Esophagus muscularis mucosa (tissue), 4 donors: ENCODE results near the gene GSG1. TPM values are rescaled to one million over a fixed set of nuclear protein-coding genes. Genes with fewer than 3 reads are reported as not detected.

ENCODE experiments used
- DNase-seq: peaks from one replicate; pipeline ENCODE4 v3.0.0-alpha.2; 2017; ENCODE audit errors: extremely low spot score
- H3K27ac ChIP-seq, 4 donors: fragments of 200-600 bp; sonication (generic); replicated peaks in 1 of 4; 1 replicate in 3 of 4; 2 replicates in 1 of 4; pipeline ENCODE4 v1.5.1; 2016 to 2019; ENCODE audit warnings: mild to moderate bottlenecking in 1 of 4
- H3K27me3 ChIP-seq, 4 donors: fragments of 200-600 bp; sonication (generic); one replicate each; pipeline versions ENCODE4 v1.5.1 to v1.6.0; 2016 to 2019
- H3K36me3 ChIP-seq, 4 donors: fragments of 200-600 bp; sonication (generic); one replicate each; pipeline ENCODE4 v1.5.1; 2016 to 2019
- H3K4me1 ChIP-seq, 4 donors: fragments of 200-600 bp; sonication (generic); one replicate each; pipeline ENCODE4 v1.5.1; 2016 to 2019
- H3K4me3 ChIP-seq, 4 donors: fragments of 200-600 bp; sonication (generic); 1 replicate in 2 of 4; 2 replicates in 2 of 4; pipeline ENCODE4 v1.5.1; 2016 to 2019; ENCODE audit warnings: mild to moderate bottlenecking in 4 of 4, moderate library complexity in 1 of 4
- H3K9me3 ChIP-seq, 4 donors: fragments of 200-600 bp; sonication (generic); 1 replicate in 3 of 4; 2 replicates in 1 of 4; pipeline ENCODE4 v1.5.1; 2016 to 2019
- CTCF ChIP-seq, 3 experiments: fragments of 200-600 bp in 2 of 3; fragments of 450-650 bp in 1 of 3; sonication (generic) in 2 of 3; IDR thresholded peaks; one replicate each; pipeline ENCODE4 v1.5.1; 2017 to 2019; ENCODE audit warnings: antibody characterized with exemption in 3 of 3, mild to moderate bottlenecking in 2 of 3, moderate library complexity in 1 of 3
- EP300 ChIP-seq: sonication (generic); formaldehyde crosslinking; IDR thresholded peaks from one replicate; pipeline ENCODE4 v1.6.1; 2017; ENCODE audit warnings: antibody characterized with exemption
- POLR2A ChIP-seq: fragments of 450-650 bp; IDR thresholded peaks from one replicate; pipeline ENCODE4 v1.6.1; 2017; ENCODE audit warnings: antibody characterized with exemption, moderate library complexity, mild to moderate bottlenecking, low read depth
- POLR2AphosphoS5 ChIP-seq, 2 donors: sonication (generic); formaldehyde crosslinking; IDR thresholded peaks; one replicate each; pipeline ENCODE4 v1.6.1; 2017; ENCODE audit warnings: antibody characterized with exemption in 2 of 2
- WGBS: methylation state at CpG from one replicate; pipeline ENCODE4 v1.1.5; 2018; 5-methylcytosine and 5-hydroxymethylcytosine counted together
- intact Hi-C: fragments of 100-400 bp; cut with DNase I; formaldehyde crosslinking; loops from one replicate; pipeline ENCODE4 v1.15.1; 2023
- total RNA-seq, 4 donors: library from RNA; depleted of rRNA; stranded (reverse); fragments of >200 nt; gene quantifications; one replicate each; pipeline versions ENCODE4 v1.1.0 to v1.2.1, GENCODE V29; 2016

The GSG1 gene
- total RNA-seq, 4 donors from 2014 or later: not detected

DNA sequence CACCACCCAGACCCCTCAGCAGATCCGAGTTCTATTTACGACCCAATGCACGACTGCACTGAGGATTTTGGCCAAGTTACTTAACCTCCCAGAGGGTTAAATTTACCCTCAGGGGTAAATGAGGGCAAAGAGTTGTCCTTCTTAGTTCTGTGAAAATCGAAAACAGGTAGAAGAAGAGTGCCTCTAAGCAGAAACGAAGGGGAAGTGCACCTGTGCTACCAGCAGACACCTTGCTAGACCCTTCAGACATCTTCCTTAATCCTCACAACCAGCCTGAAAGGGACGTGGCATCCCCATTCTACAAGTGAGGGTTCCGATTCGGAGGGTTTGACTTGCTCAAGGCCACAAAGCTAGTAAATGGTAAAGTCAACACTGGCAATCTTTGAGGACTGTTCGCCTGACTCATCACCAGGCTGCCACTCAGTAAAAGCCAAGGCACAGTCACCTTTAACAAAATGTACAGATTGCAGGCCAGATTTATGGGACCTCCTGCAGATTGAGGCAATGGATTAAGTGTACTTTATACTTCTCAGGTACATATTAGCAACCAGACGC, 1.6 kb downstream of the GSG1 start:
- intact Hi-C loops: no loop called here
- 67% methylated on average over 10 of the region's 10 CpGs for WGBS

DNA sequence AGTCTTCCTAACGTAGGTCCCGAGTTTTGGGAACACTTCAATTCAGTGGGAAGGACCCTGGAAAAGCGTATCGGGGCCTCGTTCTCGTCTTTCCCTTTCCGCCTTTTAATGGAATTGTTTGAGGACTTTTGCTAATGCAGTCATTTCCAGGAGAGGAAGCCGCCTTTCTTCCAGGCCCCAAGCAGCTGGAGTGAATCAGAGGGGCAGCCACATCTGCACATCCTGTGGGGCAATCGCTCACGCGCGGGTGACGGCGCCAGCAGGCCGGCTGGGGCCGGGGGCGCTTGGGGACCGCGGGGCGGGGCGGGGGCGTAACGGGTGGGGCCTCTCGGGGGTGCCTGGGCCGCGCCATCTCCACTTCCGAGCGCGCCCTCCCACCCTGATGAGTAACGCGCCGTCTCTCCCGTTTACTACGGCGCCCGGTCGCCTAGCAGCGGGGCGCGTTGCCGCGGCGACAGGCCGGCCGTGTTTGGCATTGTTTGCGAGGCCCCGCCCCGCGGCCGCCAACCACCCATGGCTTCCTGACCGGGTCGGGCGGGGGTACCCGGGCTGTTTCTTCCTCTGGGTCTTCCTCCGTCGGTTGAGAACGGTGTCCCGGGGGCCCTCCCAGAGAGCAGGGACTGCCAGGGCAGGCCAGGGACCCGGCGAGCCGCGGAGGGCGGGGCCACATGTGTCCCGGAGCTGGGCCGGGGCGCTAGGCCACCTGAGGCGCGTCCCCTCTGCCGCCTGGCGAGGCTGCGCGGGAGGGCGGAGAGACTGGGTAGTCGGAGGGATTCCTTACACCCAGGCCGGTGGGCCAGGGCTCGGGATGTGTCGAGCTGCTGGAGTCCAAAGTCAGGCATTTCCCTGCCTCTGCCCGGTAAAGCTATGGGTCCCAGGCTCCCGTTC, 2.3 kb downstream of the GSG1 start:
- WGBS: 4% methylated on average over 25 of the region's 79 CpGs
- Histone ChIP-seq H3K4me3 (peak overlapping the region; percentile 57 to 69 (median 64)), H3K4me1 (peaks cover 41 to 66% (median 48%) of the 10 kb centered on the region in 4 donors), H3K9me3 (no peaks in the 10 kb centered on the region), H3K27me3 (no peaks in the 10 kb centered on the region), H3K27ac (peak overlapping the region; percentile 78 to 93 (median 87)), H3K36me3 (no peaks in the 10 kb centered on the region)
- peak; percentile 70 to 77 for TF ChIP-seq POLR2AphosphoS5 (IDR thresholded peaks at IDR 0.05)
- TF ChIP-seq POLR2A: no peak
- no peak for TF ChIP-seq CTCF (IDR thresholded peaks at IDR 0.05)
- TF ChIP-seq EP300: peak; percentile 78
- DNase-seq: peak; percentile 98
- intact Hi-C loops: no loop called here

More for the DNA sequence above, 1.6 kb downstream of the GSG1 start:
- Histone ChIP-seq H3K27me3 (no peaks in the 10 kb centered on the region), H3K27ac (peak overlapping the region; percentile 78 to 93 (median 87)), H3K4me1 (peaks cover 41 to 64% (median 46%) of the 10 kb centered on the region in 4 donors), H3K4me3 (peak overlapping the region; percentile 57 to 69 (median 64)), H3K36me3 (no peaks in the 10 kb centered on the region), H3K9me3 (no peaks in the 10 kb centered on the region)
- peak; percentile 91 for DNase-seq
- TF ChIP-seq CTCF (IDR thresholded peaks at IDR 0.05): no peak
- no peak for TF ChIP-seq POLR2AphosphoS5 (IDR thresholded peaks at IDR 0.05)
- no peak for TF ChIP-seq POLR2A
- no peak for TF ChIP-seq EP300

DNA sequence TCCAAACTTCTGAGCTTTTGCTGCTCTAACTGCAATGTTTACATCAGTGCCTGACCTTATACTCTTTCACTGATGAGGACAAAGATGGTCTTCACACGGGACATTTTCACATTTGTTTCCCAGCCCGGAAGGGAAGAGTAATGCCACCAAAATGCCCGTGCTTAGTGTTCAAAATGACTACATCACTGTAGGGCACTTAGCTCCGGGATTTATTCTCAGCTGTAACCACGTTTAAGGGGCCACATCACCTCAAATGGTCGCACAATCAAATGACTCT, 2.9 kb downstream of the GSG1 start:
- 17% methylated on average over 6 of the region's 6 CpGs for WGBS
- Histone ChIP-seq H3K4me3 (peak overlapping the region; percentile 57 to 69 (median 64)), H3K9me3 (no peaks in the 10 kb centered on the region), H3K4me1 (peaks cover 41 to 66% (median 48%) of the 10 kb centered on the region in 4 donors), H3K27me3 (no peaks in the 10 kb centered on the region), H3K27ac (peak overlapping the region; percentile 78 to 93 (median 87)), H3K36me3 (no peaks in the 10 kb centered on the region)
- intact Hi-C loops: no loop called here
- TF ChIP-seq EP300 (no peak), CTCF (IDR thresholded peaks at IDR 0.05) (no peak), POLR2A (no peak), POLR2AphosphoS5 (IDR thresholded peaks at IDR 0.05) (no peak)
- no peak for DNase-seq

DNA sequence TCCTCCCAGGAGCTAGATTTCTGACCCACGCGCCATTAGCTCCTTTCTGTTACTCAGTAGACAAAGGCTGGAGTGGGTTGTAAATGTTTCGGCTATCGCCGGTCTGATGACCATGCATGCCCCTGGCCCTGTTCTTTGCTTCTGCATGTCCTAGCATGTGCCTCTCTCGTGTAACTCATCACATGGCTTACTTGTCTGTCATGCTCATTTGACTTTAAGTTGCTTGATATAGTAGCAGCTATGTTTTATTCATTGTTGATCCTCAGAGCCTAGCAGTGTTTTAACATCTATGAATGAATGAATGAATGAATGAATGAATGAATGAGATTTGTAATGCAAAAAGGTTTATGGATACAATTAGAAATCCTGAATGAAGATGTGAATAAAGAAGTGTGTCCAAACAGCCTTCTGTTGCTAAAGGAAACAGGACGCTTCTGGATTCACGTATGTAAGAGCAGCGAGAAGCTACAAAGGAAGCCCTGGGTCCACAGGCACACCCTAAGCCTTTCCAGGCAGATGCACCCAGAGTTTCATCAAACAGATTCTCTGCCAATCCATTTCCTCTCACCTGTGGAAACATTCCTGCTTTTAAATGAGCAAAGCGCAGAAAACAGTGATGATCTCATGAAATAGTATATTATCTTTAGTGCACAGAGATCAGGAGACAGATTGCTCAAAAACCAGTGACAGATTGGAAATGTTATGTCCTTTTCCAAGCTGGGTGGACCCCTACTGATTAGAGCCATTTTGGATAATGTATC, 3.4 kb downstream of the GSG1 start:
- peak overlapping the region in 3 of 4 donors; percentile 57 to 68 (median 61) for H3K4me3 ChIP-seq
- 85% methylated on average over 10 of the region's 10 CpGs for WGBS
- no peaks in the 10 kb centered on the region for H3K36me3 ChIP-seq

More for the DNA sequence above, 3.4 kb downstream of the GSG1 start:
- peak overlapping the region; percentile 78 to 93 (median 87) for H3K27ac ChIP-seq
- peak; percentile 85 for DNase-seq
- H3K27me3 ChIP-seq: no peaks in the 10 kb centered on the region
- peaks cover 41 to 66% (median 48%) of the 10 kb centered on the region in 4 donors for H3K4me1 ChIP-seq
- no peaks in the 10 kb centered on the region for H3K9me3 ChIP-seq
- TF ChIP-seq POLR2A: no peak
- no peak for TF ChIP-seq POLR2AphosphoS5 (IDR thresholded peaks at IDR 0.05)
- TF ChIP-seq EP300: no peak
- TF ChIP-seq CTCF (IDR thresholded peaks at IDR 0.05): no peak
- intact Hi-C loops: loop anchor here (5.0 to 10.0 kb wide), 4 partner anchors 97 to 185 kb away; partner anchors contain the start of genes EMP1 and HEBP1
